Omental fat pad (tissue), 4 donors: ENCODE results near the gene SCFD2. TPM values are rescaled to one million over a fixed set of nuclear protein-coding genes. Genes with fewer than 3 reads are reported as not detected.
A peak's percentile ranks its signal among the peaks of the same experiment; 100 is the strongest.

Source experiments
- ATAC-seq: fragments of 150-250 bp; one replicate; pipeline ENCODE4 v1.9.1; 2016; ENCODE audit warnings: mild to moderate bottlenecking, moderate library complexity; ENCODE audit not compliant: low FRiP score
- DNase-seq: peaks from one replicate; pipeline ENCODE4 v3.0.0-alpha.2; 2019; ENCODE audit warnings: low spot score
- total RNA-seq, 4 donors: library from RNA; depleted of rRNA; stranded (reverse); fragments of >200 nt; gene quantifications; one replicate each; pipeline ENCODE4 v1.1.0, GENCODE V29; 2016
- TF ChIP-seq, protein P1 (sequence below), 3 donors: fragments of 450-650 bp; IDR thresholded peaks; one replicate each; pipeline ENCODE4 v1.5.1; 2016 to 2017; ENCODE audit warnings: antibody characterized with exemption in 3 of 3, mild to moderate bottlenecking in 3 of 3, moderate library complexity in 2 of 3

SCFD2 gene
- total RNA-seq, 4 donors from 2014 or later, result 26.4 to 65.6 (median 28.4) TPM

DNA sequence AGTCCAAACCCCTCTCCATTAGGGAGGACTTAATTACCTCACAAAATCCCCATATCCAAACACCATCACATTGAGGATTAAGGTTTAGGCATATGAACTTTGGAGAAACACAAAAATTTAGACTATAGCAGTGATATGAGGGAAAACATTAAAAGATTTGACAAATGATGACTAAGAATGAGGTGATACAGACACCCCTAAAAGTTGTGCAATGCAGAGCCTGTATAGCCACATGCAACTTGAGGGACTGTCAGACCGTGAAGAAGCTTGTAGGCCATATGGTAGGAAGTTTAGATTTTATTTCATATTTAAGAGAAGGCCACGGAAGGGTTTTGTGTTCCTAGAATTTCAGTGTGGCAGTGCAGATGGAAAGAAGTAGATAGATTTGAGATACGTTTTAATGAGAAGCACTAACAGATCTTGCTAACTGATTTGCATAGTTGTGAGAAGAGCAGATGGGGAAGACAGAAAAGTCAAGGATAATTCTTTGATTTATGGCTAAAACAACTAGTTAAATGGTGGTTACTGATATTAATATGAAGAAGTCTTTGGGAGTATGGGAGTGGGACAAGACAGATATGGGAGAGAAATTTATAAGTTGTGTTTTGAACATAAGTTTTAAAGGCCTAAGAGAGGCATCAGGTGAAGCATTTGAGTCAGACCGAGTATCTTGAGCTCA lies 6.1 kb upstream of the SCFD2 start:
- ATAC-seq, result no peak

DNA sequence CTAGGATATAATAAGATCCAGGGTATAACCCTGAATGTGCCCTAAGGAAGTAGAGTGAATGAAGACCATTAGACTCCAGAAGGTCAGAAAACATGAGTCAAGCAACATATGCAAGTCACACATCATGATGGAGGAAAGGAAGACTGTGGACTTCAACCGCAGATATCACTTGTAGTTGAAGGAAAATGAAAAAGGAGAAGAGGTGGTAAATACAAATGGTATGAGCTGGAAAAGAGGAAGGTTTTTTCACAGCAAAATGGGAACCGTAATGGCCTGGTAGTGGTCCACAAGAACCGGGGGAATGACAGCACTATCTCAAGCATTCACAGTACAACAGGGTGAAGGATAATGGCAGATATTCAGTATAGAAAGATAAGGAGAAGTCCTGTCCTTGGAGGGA lies 5.2 kb upstream of the SCFD2 start:
- DNase-seq, result no peak
- TF ChIP-seq, protein P1, sequence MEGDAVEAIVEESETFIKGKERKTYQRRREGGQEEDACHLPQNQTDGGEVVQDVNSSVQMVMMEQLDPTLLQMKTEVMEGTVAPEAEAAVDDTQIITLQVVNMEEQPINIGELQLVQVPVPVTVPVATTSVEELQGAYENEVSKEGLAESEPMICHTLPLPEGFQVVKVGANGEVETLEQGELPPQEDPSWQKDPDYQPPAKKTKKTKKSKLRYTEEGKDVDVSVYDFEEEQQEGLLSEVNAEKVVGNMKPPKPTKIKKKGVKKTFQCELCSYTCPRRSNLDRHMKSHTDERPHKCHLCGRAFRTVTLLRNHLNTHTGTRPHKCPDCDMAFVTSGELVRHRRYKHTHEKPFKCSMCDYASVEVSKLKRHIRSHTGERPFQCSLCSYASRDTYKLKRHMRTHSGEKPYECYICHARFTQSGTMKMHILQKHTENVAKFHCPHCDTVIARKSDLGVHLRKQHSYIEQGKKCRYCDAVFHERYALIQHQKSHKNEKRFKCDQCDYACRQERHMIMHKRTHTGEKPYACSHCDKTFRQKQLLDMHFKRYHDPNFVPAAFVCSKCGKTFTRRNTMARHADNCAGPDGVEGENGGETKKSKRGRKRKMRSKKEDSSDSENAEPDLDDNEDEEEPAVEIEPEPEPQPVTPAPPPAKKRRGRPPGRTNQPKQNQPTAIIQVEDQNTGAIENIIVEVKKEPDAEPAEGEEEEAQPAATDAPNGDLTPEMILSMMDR (IDR thresholded peaks at IDR 0.05), result no peak
- ATAC-seq, result no peak

More for the DNA sequence above, 6.1 kb upstream of the SCFD2 start:
- TF ChIP-seq, protein P1 (IDR thresholded peaks at IDR 0.05), result no peak
- no peak for DNase-seq

DNA sequence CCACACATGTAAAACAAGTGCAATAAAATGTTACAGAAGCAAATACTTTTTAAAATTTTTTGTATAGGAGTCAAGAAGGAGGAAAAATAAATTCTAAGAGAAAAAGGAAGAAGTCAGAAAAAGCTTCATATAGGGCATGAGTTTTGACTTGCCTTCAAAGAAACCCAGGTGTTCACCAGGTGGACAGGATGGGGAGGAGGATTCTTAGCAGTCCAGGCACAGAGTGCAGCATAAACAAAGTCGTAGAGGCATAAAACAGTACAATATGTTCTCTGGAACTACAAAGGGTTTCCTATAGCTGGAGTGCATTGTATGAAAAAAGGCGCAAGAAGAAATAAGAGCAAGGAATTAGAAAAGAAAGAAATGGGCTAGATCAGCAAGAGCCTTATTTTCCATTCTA lies 1.9 kb upstream of the SCFD2 start:
- ATAC-seq, result no peak
- TF ChIP-seq, protein P1 (IDR thresholded peaks at IDR 0.05), result no peak
- DNase-seq, result no peak

DNA sequence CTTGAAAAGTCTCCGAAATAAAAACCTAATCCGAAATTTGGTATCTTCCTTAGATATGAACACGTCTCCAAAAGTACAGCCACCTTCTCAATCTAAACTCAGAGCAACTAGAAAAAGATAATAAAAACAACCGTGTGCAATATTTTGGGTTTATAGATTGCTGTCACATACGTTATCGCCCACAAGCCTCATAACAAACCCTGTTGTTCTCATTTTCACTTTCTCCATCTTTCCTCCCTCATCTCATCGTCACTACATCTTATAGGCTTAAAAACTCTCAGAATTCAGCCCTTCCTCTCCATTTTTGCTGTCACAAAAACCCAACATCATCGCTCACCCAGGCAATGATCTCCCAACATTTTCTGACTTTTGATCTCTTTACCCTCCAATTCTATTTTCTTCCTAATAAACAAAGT lies 448 bp upstream of the SCFD2 start:
- TF ChIP-seq, protein P1 (IDR thresholded peaks at IDR 0.05), result no peak
- DNase-seq, result no peak
- ATAC-seq, result no peak

DNA sequence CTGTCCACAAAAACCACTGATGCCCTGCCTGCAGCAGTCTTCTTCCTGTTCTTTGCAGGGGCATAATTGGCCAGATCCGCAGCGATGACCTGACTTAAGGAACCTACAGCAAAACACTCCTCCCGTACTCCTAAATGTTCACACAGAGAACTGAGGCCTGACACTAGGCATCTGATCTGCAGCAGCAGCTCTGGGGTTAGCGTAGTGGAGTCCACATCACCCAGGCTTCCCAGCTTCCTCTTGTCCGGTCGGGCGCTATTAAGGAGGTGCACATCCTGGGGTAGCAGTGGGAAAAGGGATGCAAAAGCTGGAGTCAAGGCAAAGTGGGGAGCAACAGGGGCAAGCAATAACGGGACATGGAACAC lies 758 bp downstream of the SCFD2 start:
- peak; percentile 8 for ATAC-seq
- no peak for DNase-seq
- TF ChIP-seq, protein P1 (IDR thresholded peaks at IDR 0.05), result no peak

DNA sequence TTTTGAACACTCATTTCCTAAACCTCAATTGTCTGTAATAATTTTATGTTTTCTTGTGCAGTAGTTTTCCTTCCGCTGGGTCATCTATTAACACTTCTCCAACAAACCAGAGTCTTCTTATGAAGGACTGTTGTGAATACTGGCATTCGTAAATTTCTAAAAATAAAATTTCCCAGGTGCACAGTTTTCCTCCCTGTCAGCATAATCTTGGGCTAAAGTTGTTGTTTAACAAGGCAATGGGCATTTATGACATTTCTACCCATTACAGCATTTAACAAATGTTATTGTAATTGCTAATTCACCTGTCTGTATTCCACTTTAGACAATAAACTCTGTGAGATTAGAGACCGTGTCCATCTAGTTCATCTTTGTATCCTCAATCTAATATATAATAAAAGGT lies 1.2 kb downstream of the SCFD2 start:
- ATAC-seq, result no peak
- TF ChIP-seq, protein P1 (IDR thresholded peaks at IDR 0.05), result no peak
- DNase-seq, result no peak

DNA sequence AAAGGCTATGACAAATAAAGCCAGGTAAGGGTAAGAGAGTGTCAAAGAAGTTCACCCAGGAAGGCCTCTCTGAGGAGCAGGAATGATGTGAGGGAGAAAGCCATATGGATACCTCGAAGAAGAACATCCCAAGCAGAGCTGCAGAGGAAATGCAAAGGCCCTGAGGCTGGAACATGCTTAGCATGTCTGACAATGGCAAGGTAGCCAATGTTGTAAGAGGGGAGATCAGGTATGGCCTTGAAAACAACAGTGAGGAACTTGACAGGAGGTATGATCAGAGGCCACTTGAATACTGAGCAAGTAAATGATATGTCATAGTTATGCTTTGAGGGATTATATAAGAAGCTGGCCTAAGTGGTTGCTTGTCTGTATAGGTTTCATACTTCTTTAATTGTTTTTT lies 3.8 kb downstream of the SCFD2 start:
- DNase-seq (no peak), ATAC-seq (no peak)
- TF ChIP-seq, protein P1 (IDR thresholded peaks at IDR 0.05), result no peak
